ENCODE measurements around the gene ABCA2. TPM values are rescaled to one million over a fixed set of nuclear protein-coding genes. Genes with fewer than 3 reads are reported as not detected.

Gene ABCA2
- total RNA-seq, 1 donor from 2014 or later, result 55.1 TPM

GRCh38 chr9:137038916-137039315 is 10.9 kb upstream of the ABCA2 start:
- H3K9me3 Mint-ChIP-seq (ENCODE audit: unreplicated experiment), result no peaks in the 10 kb centered on the region
- no peak overlapping the region for H3K4me3 Mint-ChIP-seq (ENCODE audit: unreplicated experiment)
- no peak overlapping the region for H3K27ac Mint-ChIP-seq (ENCODE audit: unreplicated experiment)
- peaks cover 3% of the 10 kb centered on the region for H3K36me3 Mint-ChIP-seq (ENCODE audit: unreplicated experiment)
- TF ChIP-seq CTCF (IDR thresholded peaks at IDR 0.05), result no peak
- no peaks in the 10 kb centered on the region for H3K4me1 Mint-ChIP-seq (ENCODE audit: unreplicated experiment)
- no peaks in the 10 kb centered on the region for H3K27me3 Mint-ChIP-seq (ENCODE audit: unreplicated experiment)
- no peak for DNase-seq (ENCODE audit: extremely low spot score, unreplicated experiment)

GRCh38 chr9:137037483-137037882 is 9.4 kb upstream of the ABCA2 start:
- DNase-seq (ENCODE audit: extremely low spot score, unreplicated experiment), result no peak
- Mint-ChIP-seq H3K9me3 (ENCODE audit: unreplicated experiment) (no peaks in the 10 kb centered on the region), H3K27ac (ENCODE audit: unreplicated experiment) (no peak overlapping the region), H3K4me1 (ENCODE audit: unreplicated experiment) (no peaks in the 10 kb centered on the region), H3K27me3 (ENCODE audit: unreplicated experiment) (no peaks in the 10 kb centered on the region), H3K4me3 (ENCODE audit: unreplicated experiment) (no peak overlapping the region), H3K36me3 (ENCODE audit: unreplicated experiment) (peaks cover 3% of the 10 kb centered on the region)
- TF ChIP-seq CTCF (IDR thresholded peaks at IDR 0.05), result no peak

GRCh38 chr9:137037035-137037434 is 9.0 kb upstream of the ABCA2 start:
- no peaks in the 10 kb centered on the region for H3K9me3 Mint-ChIP-seq (ENCODE audit: unreplicated experiment)
- H3K36me3 Mint-ChIP-seq (ENCODE audit: unreplicated experiment), result peaks cover 3% of the 10 kb centered on the region
- no peak overlapping the region for H3K27ac Mint-ChIP-seq (ENCODE audit: unreplicated experiment)
- H3K4me1 Mint-ChIP-seq (ENCODE audit: unreplicated experiment), result no peaks in the 10 kb centered on the region
- TF ChIP-seq CTCF (IDR thresholded peaks at IDR 0.05), result no peak
- no peaks in the 10 kb centered on the region for H3K27me3 Mint-ChIP-seq (ENCODE audit: unreplicated experiment)
- no peak overlapping the region for H3K4me3 Mint-ChIP-seq (ENCODE audit: unreplicated experiment)
- no peak for DNase-seq (ENCODE audit: extremely low spot score, unreplicated experiment)

- Mint-ChIP-seq H3K27ac (ENCODE audit: unreplicated experiment) (no peak overlapping the region), H3K36me3 (ENCODE audit: unreplicated experiment) (peaks cover 3% of the 10 kb centered on the region), H3K27me3 (ENCODE audit: unreplicated experiment) (no peaks in the 10 kb centered on the region), H3K9me3 (ENCODE audit: unreplicated experiment) (no peaks in the 10 kb centered on the region), H3K4me3 (ENCODE audit: unreplicated experiment) (no peak overlapping the region), H3K4me1 (ENCODE audit: unreplicated experiment) (no peaks in the 10 kb centered on the region)
- no peak for TF ChIP-seq CTCF (IDR thresholded peaks at IDR 0.05)
- DNase-seq (ENCODE audit: extremely low spot score, unreplicated experiment), result no peak
These were observed 7.9 kb upstream of the ABCA2 start for GRCh38 chr9:137035937-137036336.

- Mint-ChIP-seq H3K27me3 (ENCODE audit: unreplicated experiment) (no peaks in the 10 kb centered on the region), H3K36me3 (ENCODE audit: unreplicated experiment) (peaks cover 3% of the 10 kb centered on the region), H3K9me3 (ENCODE audit: unreplicated experiment) (no peaks in the 10 kb centered on the region), H3K4me3 (ENCODE audit: unreplicated experiment) (no peak overlapping the region), H3K27ac (ENCODE audit: unreplicated experiment) (no peak overlapping the region), H3K4me1 (ENCODE audit: unreplicated experiment) (no peaks in the 10 kb centered on the region)
- DNase-seq (ENCODE audit: extremely low spot score, unreplicated experiment), result no peak
- TF ChIP-seq CTCF (IDR thresholded peaks at IDR 0.05), result peak; percentile 28
These were observed 7.4 kb upstream of the ABCA2 start for GRCh38 chr9:137035507-137035834.

Data from osteocyte (in vitro differentiated cells).